Transverse colon (tissue), 4 donors: ENCODE measurements around the gene APOBEC3H. TPM values are rescaled to one million over a fixed set of nuclear protein-coding genes. Genes with fewer than 3 reads are reported as not detected.

Experiments used
- DNase-seq: peaks from one replicate; pipeline ENCODE4 v3.0.0-alpha.2; 2019
- H3K27ac ChIP-seq, 4 donors: fragments of 200-600 bp; sonication (generic); 2 replicates each; pipeline ENCODE4 v1.5.1; 2016 to 2018; ENCODE audit warnings: inconsistent platforms in 4 of 4
- H3K27me3 ChIP-seq: fragments of 200-600 bp; sonication (generic); 2 replicates; pipeline ENCODE4 v1.5.1; 2017; ENCODE audit warnings: inconsistent platforms
- H3K36me3 ChIP-seq, 4 donors: fragments of 200-600 bp; sonication (generic); 2 replicates each; pipeline ENCODE4 v1.5.1; 2017 to 2019; ENCODE audit warnings: inconsistent platforms in 4 of 4
- H3K4me1 ChIP-seq, 4 donors: fragments of 200-600 bp; sonication (generic); 2 replicates each; pipeline ENCODE4 v1.5.1; 2017 to 2020; ENCODE audit warnings: inconsistent platforms in 4 of 4
- H3K4me3 ChIP-seq, 4 donors: fragments of 200-600 bp; sonication (generic); 1 replicate in 1 of 4; 2 replicates in 3 of 4; pipeline versions ENCODE4 v1.5.1 to v1.6.1; 2017 to 2019; ENCODE audit warnings: inconsistent platforms in 4 of 4
- H3K9me3 ChIP-seq, 2 donors: fragments of 200-600 bp; sonication (generic); 2 replicates each; pipeline ENCODE4 v1.5.1; 2017 to 2019; ENCODE audit warnings: inconsistent platforms in 2 of 2
- CTCF ChIP-seq, 5 experiments: fragments of 200-600 bp in 3 of 5; fragments of 450-650 bp in 2 of 5; sonication (generic) in 3 of 5; IDR thresholded peaks; 1 replicate in 2 of 5; 2 replicates in 3 of 5; pipeline ENCODE4 v1.5.1; 2016 to 2017; ENCODE audit warnings: antibody characterized with exemption in 5 of 5, inconsistent platforms in 3 of 5, mild to moderate bottlenecking in 2 of 5, moderate library complexity in 1 of 5
- EP300 ChIP-seq: sonication (generic); formaldehyde crosslinking; IDR thresholded peaks from one replicate; pipeline ENCODE4 v1.6.1; 2017; ENCODE audit warnings: antibody characterized with exemption, low read depth
- POLR2A ChIP-seq: fragments of 450-650 bp; IDR thresholded peaks from one replicate; pipeline ENCODE4 v1.6.1; 2016; ENCODE audit warnings: antibody characterized with exemption, mild to moderate bottlenecking, moderate library complexity
- POLR2AphosphoS5 ChIP-seq, 3 donors: sonication (generic); formaldehyde crosslinking; IDR thresholded peaks; one replicate each; pipeline ENCODE4 v1.6.1; 2016; ENCODE audit warnings: antibody characterized with exemption in 3 of 3
- WGBS, 2 donors: methylation state at CpG; one replicate each; pipeline ENCODE4 v1.1.5; 2018; ENCODE audit warnings: low coverage in 1 of 2; 5-methylcytosine and 5-hydroxymethylcytosine counted together
- in situ Hi-C, 4 donors: fragments of 200-750 bp; cut with MboI; loops; one replicate each; pipeline versions ENCODE4 v1.15.0 to v1.15.1; 2017; ENCODE audit warnings: low sequenced_read_pairs in 3 of 4, low pct_ligation_motif_present in 1 of 4, low pct_unique_long_range_greater_than_20kb in 1 of 4
- intact Hi-C: fragments of 100-400 bp; cut with DNase I; formaldehyde crosslinking; loops from one replicate; pipeline ENCODE4 v1.15.1; 2023; ENCODE audit warnings: low total_unique reads
- total RNA-seq, 4 donors: library from RNA; depleted of rRNA; stranded (reverse); fragments of >200 nt; gene quantifications; one replicate each; pipeline ENCODE4 v1.1.0, GENCODE V29; 2016

Gene APOBEC3H
- total RNA-seq, 4 donors from 2014 or later: 0.41 to 2.1 TPM; not detected in 2

GRCh38 chr22:39146256-39147101 is 49.4 kb downstream of the APOBEC3H start:
- Histone ChIP-seq H3K36me3 (no peaks in the 10 kb centered on the region), H3K4me1 (peaks cover 33 to 70% (median 58%) of the 10 kb centered on the region in 4 donors), H3K4me3 (peak overlapping the region in 3 of 4 donors; percentile 77 to 98 (median 89)), H3K9me3 (no peaks in the 10 kb centered on the region), H3K27me3 (no peaks in the 10 kb centered on the region), H3K27ac (peak overlapping the region; percentile 91 to 98 (median 96))
- no peak for DNase-seq
- intact Hi-C loops (no loop called here), in situ Hi-C loops (no loop called here)
- no peak for TF ChIP-seq POLR2AphosphoS5 (IDR thresholded peaks at IDR 0.05)
- 56 to 67% methylated on average over 1 to 6 of the region's 6 CpGs for WGBS, 2 donors

- no peaks in the 10 kb centered on the region for H3K36me3 ChIP-seq
- in situ Hi-C loops (no loop called here), intact Hi-C loops (no loop called here)
- peak overlapping the region; percentile 91 to 98 (median 96) for H3K27ac ChIP-seq
- no peak overlapping the region for H3K4me3 ChIP-seq
- H3K27me3 ChIP-seq: no peaks in the 10 kb centered on the region
- H3K4me1 ChIP-seq: peaks cover 33 to 76% (median 65%) of the 10 kb centered on the region in 4 donors
- 71 to 74% methylated on average over 1 to 5 of the region's 5 CpGs for WGBS, 2 donors
- H3K9me3 ChIP-seq: no peaks in the 10 kb centered on the region
- TF ChIP-seq EP300: no peak
- no peak for TF ChIP-seq CTCF (IDR thresholded peaks at IDR 0.05)
- TF ChIP-seq POLR2A: no peak
- TF ChIP-seq POLR2AphosphoS5 (IDR thresholded peaks at IDR 0.05): no peak
- no peak for DNase-seq
Observed at GRCh38 chr22:39147335-39148025, 50.4 kb downstream of the APOBEC3H start.

GRCh38 chr22:39148026-39148726 is 51.1 kb downstream of the APOBEC3H start:
- H3K4me3 ChIP-seq: no peak overlapping the region
- TF ChIP-seq POLR2AphosphoS5 (IDR thresholded peaks at IDR 0.05) (no peak), CTCF (IDR thresholded peaks at IDR 0.05) (no peak), EP300 (no peak), POLR2A (no peak)
- peaks cover 2% of the 10 kb centered on the region for H3K27me3 ChIP-seq
- in situ Hi-C loops: no loop called here
- no peaks in the 10 kb centered on the region for H3K36me3 ChIP-seq
- intact Hi-C loops: no loop called here
- no peaks in the 10 kb centered on the region for H3K9me3 ChIP-seq
- DNase-seq: no peak
- peaks cover 33 to 79% (median 69%) of the 10 kb centered on the region in 4 donors for H3K4me1 ChIP-seq
- peak overlapping the region; percentile 91 to 98 (median 96) for H3K27ac ChIP-seq
- WGBS, 2 donors: 71% methylated on average over 16 of the region's 16 CpGs; no CpG with 5 or more reads in 1 of the 2 donors

- peak; percentile 72 for DNase-seq
- in situ Hi-C loops: no loop called here
Observed at GRCh38 chr22:39148727-39149535, 51.9 kb downstream of the APOBEC3H start.

More at GRCh38 chr22:39148727-39149535, 51.9 kb downstream of the APOBEC3H start:
- H3K27ac ChIP-seq: peak overlapping the region; percentile 91 to 98 (median 96)
- no peaks in the 10 kb centered on the region for H3K9me3 ChIP-seq
- intact Hi-C loops: no loop called here
- H3K27me3 ChIP-seq: peaks cover 10% of the 10 kb centered on the region
- 66% methylated on average over 9 of the region's 9 CpGs; no CpG with 5 or more reads in 1 of the 2 donors for WGBS, 2 donors
- H3K4me1 ChIP-seq: peaks cover 30 to 78% (median 67%) of the 10 kb centered on the region in 4 donors
- H3K36me3 ChIP-seq: no peaks in the 10 kb centered on the region
- H3K4me3 ChIP-seq: no peak overlapping the region
- TF ChIP-seq POLR2AphosphoS5 (IDR thresholded peaks at IDR 0.05) (no peak), POLR2A (no peak), CTCF (IDR thresholded peaks at IDR 0.05) (no peak), EP300 (no peak)
